HEK293 (cell line): ENCODE data around the gene TTC39C.

ENCODE experiments used
- CTCF ChIP-seq: fragments of 450-650 bp; formaldehyde crosslinking; IDR thresholded peaks from 2 replicates; pipeline ENCODE4 v1.5.1; 2016; ENCODE audit warnings: missing biosample characterization, missing genetic modification characterization
- MZF1 ChIP-seq: fragments of 450-650 bp; formaldehyde crosslinking; IDR thresholded peaks from 2 replicates; pipeline ENCODE4 v1.5.1; 2017; ENCODE audit warnings: missing biosample characterization, missing genetic modification characterization, borderline replicate concordance
- OVOL3 ChIP-seq: fragments of 450-650 bp; formaldehyde crosslinking; IDR thresholded peaks from 2 replicates; pipeline ENCODE4 v1.5.1; 2016; ENCODE audit warnings: missing biosample characterization, missing genetic modification characterization
- REST ChIP-seq: fragments of 450-650 bp; formaldehyde crosslinking; IDR thresholded peaks from 2 replicates; pipeline ENCODE4 v1.5.1; 2016; ENCODE audit warnings: missing biosample characterization, missing genetic modification characterization
- SP7 ChIP-seq: fragments of 450-650 bp; formaldehyde crosslinking; IDR thresholded peaks from 2 replicates; pipeline ENCODE4 v1.5.1; 2016; ENCODE audit warnings: missing biosample characterization, missing genetic modification characterization
- ZBTB10 ChIP-seq: fragments of 450-650 bp; formaldehyde crosslinking; IDR thresholded peaks from 2 replicates; pipeline ENCODE4 v1.5.1; 2016; ENCODE audit warnings: missing biosample characterization, missing genetic modification characterization
- ZBTB21 ChIP-seq: fragments of 450-650 bp; formaldehyde crosslinking; IDR thresholded peaks from 2 replicates; pipeline ENCODE4 v1.5.1; 2017; ENCODE audit warnings: missing biosample characterization, missing genetic modification characterization
- ZNF18 ChIP-seq: fragments of 450-650 bp; formaldehyde crosslinking; IDR thresholded peaks from 2 replicates; pipeline ENCODE4 v1.5.1; 2016; ENCODE audit warnings: missing biosample characterization, missing genetic modification characterization
- ZNF24 ChIP-seq: fragments of 450-650 bp; formaldehyde crosslinking; IDR thresholded peaks from 2 replicates; pipeline ENCODE4 v1.5.1; 2016; ENCODE audit warnings: missing biosample characterization, missing genetic modification characterization
- ZNF416 ChIP-seq: fragments of 450-650 bp; formaldehyde crosslinking; IDR thresholded peaks from 2 replicates; pipeline ENCODE4 v1.5.1; 2016; ENCODE audit warnings: missing biosample characterization, missing genetic modification characterization
- ZNF571 ChIP-seq: fragments of 450-650 bp; formaldehyde crosslinking; IDR thresholded peaks from 2 replicates; pipeline ENCODE4 v1.5.0; 2017; ENCODE audit warnings: missing biosample characterization, missing genetic modification characterization
- ZNF701 ChIP-seq: fragments of 450-650 bp; formaldehyde crosslinking; IDR thresholded peaks from 2 replicates; pipeline ENCODE4 v1.5.1; 2016; ENCODE audit warnings: missing biosample characterization, missing genetic modification characterization

- TF ChIP-seq CTCF (tag by site-specific recombination) (no peak), REST (tag by site-specific recombination) (no peak), ZNF24 (tag by site-specific recombination) (no peak), ZBTB10 (no peak), ZNF571 (tag by site-specific recombination) (no peak), ZNF416 (tag by site-specific recombination) (no peak), ZBTB21 (no peak), MZF1 (no peak), OVOL3 (no peak), SP7 (no peak), ZNF18 (tag by site-specific recombination) (no peak), ZNF701 (tag by site-specific recombination) (no peak)
These were observed 43.2 kb downstream of the TTC39C start for GRCh38 chr18:24057804-24058203.
